ENCODE results near the gene PRKRIP1.

DNA sequence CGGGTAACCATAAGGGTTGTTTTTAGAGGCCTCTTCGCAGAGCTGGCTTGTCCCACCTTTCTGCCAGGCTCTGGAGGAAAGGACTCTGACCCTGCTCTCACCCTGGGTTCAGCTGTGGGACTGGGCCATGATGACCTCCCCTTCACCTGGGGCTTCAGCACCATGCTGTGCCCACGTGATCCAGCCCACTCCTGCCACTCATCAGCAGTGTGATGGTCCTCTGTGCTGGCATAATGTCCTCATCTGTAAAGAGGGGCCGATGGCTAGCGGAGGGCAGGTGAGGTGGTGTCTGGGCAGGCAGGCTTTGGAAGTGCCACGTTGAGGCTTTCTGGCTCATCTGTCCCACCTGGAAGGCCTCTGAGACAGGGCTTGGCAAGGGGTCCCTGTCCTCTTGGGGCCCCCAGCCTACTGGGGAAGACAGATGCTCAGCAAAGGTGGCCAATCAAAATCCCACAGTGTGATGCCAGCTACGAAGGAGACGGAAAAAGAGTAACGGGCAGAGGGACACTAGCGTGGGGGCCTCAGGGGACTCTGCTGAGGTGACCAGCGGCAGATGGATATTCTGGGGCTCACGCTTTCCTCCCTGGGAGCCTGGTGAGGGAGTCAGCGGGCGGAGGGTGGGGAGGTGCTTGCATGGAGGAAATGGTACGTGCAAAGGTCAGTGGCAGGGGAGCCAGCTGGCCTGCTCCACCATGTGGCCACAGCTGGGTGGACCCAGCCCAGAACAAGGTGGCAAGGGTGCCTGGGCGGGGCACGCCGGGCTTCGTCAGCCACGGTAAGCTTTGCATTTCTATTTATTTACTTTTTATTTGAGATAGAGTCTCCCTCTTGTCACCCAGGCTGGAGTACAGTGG is 74.0 kb downstream of the PRKRIP1 start:
- TF ChIP-seq, protein P1, sequence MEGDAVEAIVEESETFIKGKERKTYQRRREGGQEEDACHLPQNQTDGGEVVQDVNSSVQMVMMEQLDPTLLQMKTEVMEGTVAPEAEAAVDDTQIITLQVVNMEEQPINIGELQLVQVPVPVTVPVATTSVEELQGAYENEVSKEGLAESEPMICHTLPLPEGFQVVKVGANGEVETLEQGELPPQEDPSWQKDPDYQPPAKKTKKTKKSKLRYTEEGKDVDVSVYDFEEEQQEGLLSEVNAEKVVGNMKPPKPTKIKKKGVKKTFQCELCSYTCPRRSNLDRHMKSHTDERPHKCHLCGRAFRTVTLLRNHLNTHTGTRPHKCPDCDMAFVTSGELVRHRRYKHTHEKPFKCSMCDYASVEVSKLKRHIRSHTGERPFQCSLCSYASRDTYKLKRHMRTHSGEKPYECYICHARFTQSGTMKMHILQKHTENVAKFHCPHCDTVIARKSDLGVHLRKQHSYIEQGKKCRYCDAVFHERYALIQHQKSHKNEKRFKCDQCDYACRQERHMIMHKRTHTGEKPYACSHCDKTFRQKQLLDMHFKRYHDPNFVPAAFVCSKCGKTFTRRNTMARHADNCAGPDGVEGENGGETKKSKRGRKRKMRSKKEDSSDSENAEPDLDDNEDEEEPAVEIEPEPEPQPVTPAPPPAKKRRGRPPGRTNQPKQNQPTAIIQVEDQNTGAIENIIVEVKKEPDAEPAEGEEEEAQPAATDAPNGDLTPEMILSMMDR (IDR thresholded peaks at IDR 0.05; ENCODE audit: low read length): no peak
- no peak for TF ChIP-seq EZH2 (IDR thresholded peaks at IDR 0.05; ENCODE audit: borderline replicate concordance, low read length)
